GM18870 (cell line): ENCODE measurements around the gene AQP4.

Experiments
- ATAC-seq: cut with Tn5 transposase; IDR thresholded peaks from one replicate; pipeline ENCODE4 v1.9.1; 2021; ENCODE audit warnings: moderate library complexity; ENCODE audit not compliant: unreplicated experiment

AQP4 gene

GRCh38 chr18:26865557-26865956 lies at the start of gene AQP4:
Gene AQP4, minus strand, starts transcription at chr18:26865707. Its CDS starts 18 bp downstream, at chr18:26865689.
- no peak for ATAC-seq

- no peak for ATAC-seq
Observed at GRCh38 chr18:26911840-26912239, 46.3 kb upstream of the AQP4 start.

GRCh38 chr18:26909599-26910290 lies 44.2 kb upstream of the AQP4 start:
- no peak for ATAC-seq

GRCh38 chr18:26908906-26909305 lies 43.4 kb upstream of the AQP4 start:
- no peak for ATAC-seq

GRCh38 chr18:26902291-26902690 lies 36.8 kb upstream of the AQP4 start:
- no peak for ATAC-seq

GRCh38 chr18:26901020-26901419 lies 35.5 kb upstream of the AQP4 start:
- no peak for ATAC-seq

- ATAC-seq = no peak
Observed at GRCh38 chr18:26894426-26894825, 28.9 kb upstream of the AQP4 start.

- no peak for ATAC-seq
Observed at GRCh38 chr18:26893996-26894395, 28.5 kb upstream of the AQP4 start.

- ATAC-seq = no peak
Observed at GRCh38 chr18:26888259-26888658, 22.8 kb upstream of the AQP4 start.

GRCh38 chr18:26875040-26875654 lies 9.6 kb upstream of the AQP4 start:
- ATAC-seq = no peak

GRCh38 chr18:26874283-26874682 lies 8.8 kb upstream of the AQP4 start:
- ATAC-seq = no peak

GRCh38 chr18:26869640-26870039 lies 4.1 kb upstream of the AQP4 start:
- ATAC-seq = peak; percentile 56

- no peak for ATAC-seq
Observed at GRCh38 chr18:26868968-26869586, 3.6 kb upstream of the AQP4 start.

GRCh38 chr18:26867471-26867870 lies 2.0 kb upstream of the AQP4 start:
- ATAC-seq = no peak

GRCh38 chr18:26864658-26865057 lies 849 bp downstream of the AQP4 start:
- no peak for ATAC-seq

GRCh38 chr18:26863921-26864497 lies 1.5 kb downstream of the AQP4 start:
- ATAC-seq = no peak

GRCh38 chr18:26863122-26863879 lies 2.2 kb downstream of the AQP4 start:
- ATAC-seq = no peak

GRCh38 chr18:26862084-26862483 lies 3.4 kb downstream of the AQP4 start:
- no peak for ATAC-seq

GRCh38 chr18:26854292-26854881 lies 11.1 kb downstream of the AQP4 start:
- ATAC-seq = no peak

GRCh38 chr18:26853401-26853800 lies 12.1 kb downstream of the AQP4 start:
- ATAC-seq = no peak

- ATAC-seq = no peak
Observed at GRCh38 chr18:26843760-26844159, 21.7 kb downstream of the AQP4 start.
